Activated naive CD4-positive, alpha-beta T cell treated with anti-CD3 and anti-CD28 coated beads, Interleukin-2, amount 50 U/mL, for 72 hours (primary cell): Measurements from ENCODE around the gene HAUS3. TPM values are rescaled to one million over a fixed set of nuclear protein-coding genes. Genes with fewer than 3 reads are reported as not detected.

Source experiments
- ATAC-seq, 2 donors: fragments of 150-1000 bp; cut with Tn5 transposase; 2 replicates each; pipeline ENCODE4 v1.10.0; 2021; ENCODE audit warnings: mild to moderate bottlenecking in 2 of 2, moderate library complexity in 2 of 2
- DNase-seq, 2 donors: peaks; one replicate each; pipeline ENCODE4 v3.0.0; 2021 to 2022; ENCODE audit warnings: low spot score in 2 of 2
- H3K27ac Mint-ChIP-seq, 2 donors: one replicate each; pipeline ENCODE4 v1.8.0; 2022; ENCODE audit warnings: mild to moderate bottlenecking in 2 of 2, mixed read lengths in 2 of 2
- H3K36me3 Mint-ChIP-seq, 2 donors: one replicate each; pipeline ENCODE4 v1.8.0; 2022; ENCODE audit warnings: mixed read lengths in 2 of 2
- H3K9me3 Mint-ChIP-seq, 2 donors: one replicate each; pipeline ENCODE4 v1.8.0; 2022; ENCODE audit warnings: mixed read lengths in 2 of 2
- total RNA-seq, 2 donors: library from RNA; stranded (reverse); gene quantifications; one replicate each; pipeline ENCODE4 v1.2.3, GENCODE V29; 2022

The HAUS3 gene
- total RNA-seq, 2 donors from 2014 or later = 22.1 to 24.9 TPM

GRCh38 chr4:2268357-2269205 lies 26.7 kb upstream of the HAUS3 start:
- Mint-ChIP-seq H3K27ac (no peak overlapping the region), H3K36me3 (no peaks in the 10 kb centered on the region), H3K9me3 (no peaks in the 10 kb centered on the region)
- DNase-seq = no peak
- ATAC-seq = no peak

DNA sequence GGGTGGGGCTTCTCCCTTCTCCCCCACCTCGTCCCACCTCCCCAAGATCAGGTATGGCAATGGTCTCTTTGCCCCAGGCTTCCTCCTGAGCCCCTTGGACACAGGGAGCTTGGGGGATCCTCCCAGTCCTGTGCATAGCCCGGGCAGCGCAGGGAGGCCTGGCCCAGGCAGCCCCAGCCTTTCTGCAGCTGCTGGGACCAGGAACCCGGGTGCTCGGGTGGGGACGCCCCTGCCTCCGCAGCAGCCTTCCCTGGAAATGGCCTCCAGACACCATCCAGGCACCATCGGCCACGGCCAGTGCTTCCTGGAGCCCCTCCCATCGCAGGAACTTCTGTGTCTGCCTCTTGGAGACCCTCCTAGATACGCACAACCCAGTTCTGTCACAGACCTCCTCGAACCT lies 25.9 kb upstream of the HAUS3 start:
- DNase-seq = no peak
- ATAC-seq = no peak
- H3K9me3 Mint-ChIP-seq = no peaks in the 10 kb centered on the region
- H3K36me3 Mint-ChIP-seq = no peaks in the 10 kb centered on the region
- H3K27ac Mint-ChIP-seq = no peak overlapping the region

DNA sequence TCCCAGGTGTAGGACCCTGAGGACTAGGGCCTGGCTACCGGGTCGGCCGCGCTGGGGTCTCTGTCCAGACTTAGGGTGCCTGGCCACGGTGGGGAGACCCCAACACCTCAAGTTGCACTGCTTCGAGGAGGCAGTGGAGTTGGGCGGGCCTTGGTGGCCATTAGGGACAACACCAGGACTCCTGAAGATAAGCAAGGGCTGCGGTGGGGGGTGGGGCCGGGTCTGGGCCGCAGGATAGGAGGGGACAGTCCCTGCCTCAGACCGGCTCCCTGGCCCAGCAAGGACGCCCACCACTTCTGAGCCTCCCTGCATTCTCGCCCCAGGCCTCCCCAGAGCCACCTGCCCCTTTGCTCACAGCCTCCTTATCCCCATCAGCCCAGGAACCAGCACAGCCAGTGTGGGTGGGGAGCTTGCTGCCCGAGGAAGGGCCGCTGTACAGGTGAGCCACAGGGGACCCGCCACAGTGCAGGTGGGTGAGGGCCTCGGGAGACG lies 25.4 kb upstream of the HAUS3 start:
- Mint-ChIP-seq H3K9me3 (no peaks in the 10 kb centered on the region), H3K36me3 (no peaks in the 10 kb centered on the region)
- ATAC-seq = no peak

DNA sequence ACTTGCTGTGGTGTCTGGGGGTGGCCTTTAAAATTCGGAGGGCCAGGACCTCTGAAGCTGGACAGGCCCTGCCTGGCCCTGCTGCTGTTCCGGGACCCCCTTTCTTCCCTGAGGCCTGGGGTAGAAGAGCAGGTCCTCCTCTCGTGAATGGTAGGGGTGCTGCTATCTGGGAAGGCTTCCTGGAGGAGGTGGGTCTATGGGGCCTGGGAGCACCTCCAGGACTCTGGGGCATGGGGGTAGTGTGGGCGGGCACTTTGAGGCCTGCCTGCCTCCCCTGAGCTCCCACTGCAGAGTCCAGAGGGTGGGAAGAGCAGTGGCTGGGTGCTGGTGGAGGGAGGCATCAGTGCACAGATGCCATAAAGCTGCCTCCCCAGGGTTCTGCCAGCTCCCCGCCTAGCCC lies 24.9 kb upstream of the HAUS3 start:
- ATAC-seq = no peak
- H3K36me3 Mint-ChIP-seq = no peaks in the 10 kb centered on the region

More for the DNA sequence above, 25.4 kb upstream of the HAUS3 start:
- H3K27ac Mint-ChIP-seq = no peak overlapping the region
- DNase-seq = no peak

GRCh38 chr4:2266181-2266580 lies 24.3 kb upstream of the HAUS3 start:
- ATAC-seq = no peak
- Mint-ChIP-seq H3K27ac (peak overlapping the region in 1 of 2 donors; percentile 34), H3K36me3 (no peaks in the 10 kb centered on the region), H3K9me3 (no peaks in the 10 kb centered on the region)
- DNase-seq = no peak

More for the DNA sequence above, 24.9 kb upstream of the HAUS3 start:
- Mint-ChIP-seq H3K9me3 (no peaks in the 10 kb centered on the region), H3K27ac (no peak overlapping the region)
- no peak for DNase-seq

- DNase-seq (no peak), ATAC-seq (no peak)
- Mint-ChIP-seq H3K9me3 (no peaks in the 10 kb centered on the region), H3K27ac (peak overlapping the region in 1 of 2 donors; percentile 34), H3K36me3 (no peaks in the 10 kb centered on the region)
These were observed 23.5 kb upstream of the HAUS3 start for GRCh38 chr4:2265113-2266110.

DNA sequence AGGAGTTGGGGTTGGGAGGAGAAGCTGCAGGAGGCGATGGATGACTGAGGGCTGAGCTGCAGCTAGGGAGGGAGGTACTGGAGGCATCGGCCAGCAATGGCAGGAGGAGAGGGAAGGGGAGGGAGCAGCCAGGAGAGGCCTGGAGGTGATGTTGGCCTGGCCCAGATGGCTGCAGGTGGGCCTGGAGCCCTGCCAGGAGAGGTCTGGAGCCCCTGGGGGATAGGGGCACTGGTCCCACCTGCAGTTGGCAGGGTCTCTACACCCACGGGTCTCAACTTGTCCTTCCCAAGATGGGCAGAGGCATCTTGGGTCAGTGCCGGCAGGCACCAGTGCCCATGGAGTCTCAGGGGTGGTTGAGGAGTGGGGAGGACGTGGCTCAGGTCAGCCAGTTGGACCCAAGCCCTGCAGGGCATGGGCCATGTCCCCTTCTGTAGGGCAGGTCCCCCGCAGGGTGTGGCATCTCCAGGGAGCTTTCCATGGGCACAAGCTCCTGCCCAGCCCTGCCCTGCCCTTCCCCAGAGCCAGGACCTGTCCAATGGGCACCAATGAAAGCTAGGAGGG lies 22.6 kb upstream of the HAUS3 start:
- ATAC-seq (no peak), DNase-seq (no peak)
- H3K9me3 Mint-ChIP-seq = no peaks in the 10 kb centered on the region
- no peaks in the 10 kb centered on the region for H3K36me3 Mint-ChIP-seq
- no peak overlapping the region for H3K27ac Mint-ChIP-seq

DNA sequence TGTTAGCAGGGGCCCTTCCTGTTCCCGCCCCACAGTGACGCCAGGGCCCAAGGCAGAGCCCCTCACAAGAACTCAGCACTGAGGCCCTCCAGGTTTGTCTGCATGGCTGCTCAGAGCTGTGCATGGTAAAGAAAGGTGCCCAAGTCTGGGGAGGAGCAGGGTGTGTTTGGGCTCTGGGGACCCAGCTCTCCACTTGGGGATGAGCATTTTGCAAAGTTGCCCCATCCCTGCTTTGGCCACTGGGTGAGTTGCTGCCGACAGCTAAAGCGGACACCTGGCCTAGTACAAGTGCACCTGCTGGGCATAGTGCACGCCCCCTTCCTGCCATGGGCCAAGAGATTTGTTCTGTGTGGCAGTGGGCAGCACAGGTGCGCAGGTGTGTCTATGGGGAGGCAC lies 22.0 kb upstream of the HAUS3 start:
- Mint-ChIP-seq H3K36me3 (no peaks in the 10 kb centered on the region), H3K27ac (no peak overlapping the region), H3K9me3 (no peaks in the 10 kb centered on the region)
- peak in 1 of 2 donors; percentile 50 for DNase-seq
- ATAC-seq = no peak

DNA sequence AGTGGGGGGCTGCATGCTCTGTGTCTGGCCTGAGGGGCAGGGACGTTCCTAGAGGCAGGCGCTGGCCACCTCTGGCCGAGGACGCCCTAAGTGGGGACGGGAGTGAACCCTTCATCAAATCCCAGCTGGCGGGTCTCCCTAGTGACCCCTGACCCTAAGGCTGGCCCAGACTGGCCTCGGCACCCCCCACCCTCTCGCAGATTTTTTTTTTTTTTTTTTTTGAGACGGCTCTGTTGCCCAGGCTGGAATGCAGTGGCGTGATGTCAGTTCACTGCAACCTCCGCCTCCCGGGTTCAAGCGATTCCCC lies 21.0 kb upstream of the HAUS3 start:
- ATAC-seq (no peak), DNase-seq (no peak)
- Mint-ChIP-seq H3K27ac (peak overlapping the region in 1 of 2 donors; percentile 68), H3K36me3 (no peaks in the 10 kb centered on the region), H3K9me3 (no peaks in the 10 kb centered on the region)

GRCh38 chr4:2262145-2262943 lies 20.4 kb upstream of the HAUS3 start:
- Mint-ChIP-seq H3K27ac (peak overlapping the region; percentile 68 to 92), H3K9me3 (no peaks in the 10 kb centered on the region), H3K36me3 (no peaks in the 10 kb centered on the region)
- DNase-seq (peak; percentile 98 to 99), ATAC-seq (peak; percentile 93 to 94)

DNA sequence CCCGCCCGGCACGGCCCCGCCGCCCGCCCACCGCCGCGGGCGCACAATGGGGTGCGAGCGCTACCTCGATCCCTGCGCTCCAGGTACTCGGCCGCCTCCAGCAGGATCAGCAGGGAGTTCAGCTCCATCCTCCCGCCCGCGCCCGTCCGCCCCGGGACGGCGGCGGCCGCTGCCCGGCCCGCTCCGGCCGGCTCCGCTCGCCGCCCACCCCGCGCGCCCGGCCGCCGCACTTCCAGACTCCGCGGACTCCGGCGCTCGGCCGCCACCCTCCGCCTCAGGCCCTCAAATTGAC lies 19.9 kb upstream of the HAUS3 start, which contains the start of gene MXD4:
Gene MXD4, minus strand, starts transcription at position 257 of the 292 bp plus-strand sequence. Its CDS starts 129 bp downstream, at position 128.
- H3K27ac Mint-ChIP-seq = peak within 1 kb of the TSS; percentile 68 to 92

DNA sequence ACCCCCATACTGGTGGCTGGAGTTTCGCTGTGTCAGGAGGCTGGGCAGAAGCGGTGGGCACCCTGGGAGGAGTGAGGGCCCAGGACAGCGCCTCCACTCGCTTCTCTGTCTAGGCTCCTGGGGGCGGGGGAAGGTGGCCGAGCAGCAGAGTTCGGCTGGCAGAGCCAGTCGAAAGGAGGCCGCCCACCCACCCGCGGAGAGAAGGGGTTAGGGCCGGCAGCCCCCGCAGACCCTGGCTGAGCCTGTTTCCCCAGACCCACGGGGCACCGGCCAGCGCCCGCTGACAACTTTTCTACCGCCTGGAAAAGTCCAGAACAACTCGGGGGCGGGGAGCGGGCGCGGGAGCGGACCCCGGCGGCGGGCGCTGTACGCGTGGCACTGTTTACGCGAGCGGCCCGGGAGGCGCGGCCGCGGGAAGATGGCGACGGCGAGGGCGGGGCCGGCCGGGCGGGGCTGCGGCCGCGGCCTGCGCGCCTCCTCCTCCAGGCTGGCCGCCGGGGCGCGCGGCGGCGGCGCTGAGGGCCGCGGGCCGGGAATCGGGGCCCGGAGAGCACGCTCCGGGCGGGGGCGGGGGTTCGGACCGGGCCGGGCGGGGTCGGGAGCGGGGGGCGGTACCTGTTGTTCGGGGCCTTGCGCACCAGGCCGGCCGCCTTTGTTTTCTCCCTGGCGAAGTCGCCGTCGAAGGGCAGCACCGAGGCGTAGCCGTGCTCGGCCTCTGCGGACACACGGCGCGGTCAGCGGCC lies 19.4 kb upstream of the HAUS3 start:
- peak overlapping the region in 1 of 2 donors; percentile 68 for H3K27ac Mint-ChIP-seq
- no peaks in the 10 kb centered on the region for H3K36me3 Mint-ChIP-seq
- H3K9me3 Mint-ChIP-seq = no peaks in the 10 kb centered on the region
- DNase-seq (peak; percentile 68 to 71), ATAC-seq (peak; percentile 23 to 34)

More for the DNA sequence above, 19.9 kb upstream of the HAUS3 start, which contains the start of gene MXD4:
- ATAC-seq (peak in 1 of 2 donors; percentile 0), DNase-seq (no peak)
- no peaks in the 10 kb centered on the region for H3K36me3 Mint-ChIP-seq
- H3K9me3 Mint-ChIP-seq = no peaks in the 10 kb centered on the region

DNA sequence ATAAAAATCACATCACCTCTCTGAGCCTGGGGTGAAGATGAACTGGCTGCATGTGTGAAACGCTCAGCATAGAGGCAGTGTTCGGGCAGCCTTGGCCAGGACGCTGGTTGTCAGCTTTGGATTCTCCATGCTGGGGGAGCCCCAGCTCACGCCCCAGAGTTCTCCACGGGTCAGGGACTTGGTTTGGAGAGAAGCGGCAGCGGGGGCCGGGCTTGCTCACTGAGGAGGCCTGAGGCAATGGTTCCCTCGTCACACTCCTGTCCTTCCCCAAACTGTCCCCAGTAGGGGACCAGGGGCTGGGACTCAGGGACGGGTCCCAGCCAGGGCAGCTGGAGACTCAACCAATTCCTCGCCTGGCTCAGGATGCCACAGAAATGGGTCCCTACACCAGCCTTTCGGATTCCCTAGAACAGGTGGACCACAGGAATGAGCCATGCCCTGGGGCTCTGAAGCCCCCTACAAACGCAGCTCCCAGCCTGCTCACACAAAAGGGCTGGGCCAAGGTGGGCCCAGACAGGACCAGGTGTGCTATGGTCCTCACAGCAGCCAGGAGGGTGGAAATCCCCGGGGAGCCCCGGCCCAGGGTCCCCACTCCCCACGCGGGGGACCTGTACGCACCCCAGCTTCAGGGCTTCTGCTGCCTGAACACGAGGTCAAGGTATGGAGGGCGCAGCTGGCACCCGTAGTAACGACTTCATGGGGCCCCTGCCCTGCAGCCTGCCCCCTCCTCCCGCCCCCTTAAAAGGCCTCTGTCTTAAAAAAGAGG lies 18.6 kb upstream of the HAUS3 start:
- Mint-ChIP-seq H3K9me3 (no peaks in the 10 kb centered on the region), H3K36me3 (no peaks in the 10 kb centered on the region), H3K27ac (peak overlapping the region in 1 of 2 donors; percentile 54)
- no peak for ATAC-seq
- DNase-seq = peak in 1 of 2 donors; percentile 53

DNA sequence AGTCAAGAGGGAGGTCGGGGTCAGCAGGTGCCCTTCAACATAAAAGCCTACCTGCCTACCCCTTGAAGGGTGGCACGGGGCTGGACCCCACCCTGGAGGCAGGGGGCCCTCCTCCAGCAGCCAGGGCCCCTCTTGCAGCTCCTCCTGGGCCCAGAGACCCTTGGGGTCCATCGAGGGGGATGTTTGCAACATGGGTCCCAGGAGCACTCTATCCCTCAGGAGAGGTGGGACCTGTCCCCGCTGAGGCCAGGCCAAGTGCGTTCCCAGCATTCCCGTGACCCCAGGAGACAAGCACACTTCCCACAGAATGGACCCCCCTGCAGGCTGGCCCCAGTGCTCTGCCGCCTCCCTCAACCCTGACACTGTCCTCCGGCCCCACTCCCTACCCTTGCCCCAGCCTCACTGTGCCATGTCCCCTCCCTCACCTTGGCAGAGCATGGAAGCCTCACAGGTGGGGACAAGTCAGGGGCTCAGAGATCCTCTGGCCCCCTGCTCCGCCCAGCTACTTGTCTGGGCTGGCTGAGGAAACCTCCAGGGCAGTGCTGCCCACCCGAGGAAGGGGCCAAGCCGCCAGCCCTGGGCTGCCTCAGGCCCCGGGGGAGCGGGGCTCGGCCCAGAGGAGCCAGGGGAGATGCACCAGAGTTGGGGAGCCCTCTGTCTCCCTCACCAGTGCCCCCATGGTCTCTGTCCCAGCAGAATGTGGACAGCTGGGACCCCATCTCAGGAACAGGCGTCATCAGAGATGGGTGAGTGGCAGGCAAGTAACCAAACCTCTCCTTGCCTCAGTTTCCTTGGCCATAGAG lies 17.8 kb upstream of the HAUS3 start:
- DNase-seq (peak in 1 of 2 donors; percentile 55), ATAC-seq (no peak)
- Mint-ChIP-seq H3K36me3 (no peaks in the 10 kb centered on the region), H3K27ac (no peak overlapping the region), H3K9me3 (no peaks in the 10 kb centered on the region)
